Measurements from ENCODE around the gene GJB6. TPM values are rescaled to one million over a fixed set of nuclear protein-coding genes. Genes with fewer than 3 reads are reported as not detected.

Gene GJB6
- total and polyA plus RNA-seq, 3 experiments from 2014 or later: 7.3 to 7.7 TPM; not detected in 1

GRCh38 chr13:20241593-20241992 lies 9.5 kb upstream of the GJB6 start:
- peaks cover 0 to 3% (median 0%) of the 10 kb centered on the region in 3 donors for H3K36me3 Mint-ChIP-seq
- Histone ChIP-seq H3K4me1 (ENCODE audit: insufficient read depth, low read length) (no peaks in the 10 kb centered on the region), H3K9me3 (ENCODE audit: low read length) (no peaks in the 10 kb centered on the region), H3K27ac (ENCODE audit: low read depth, low read length) (no peak overlapping the region), H3K4me3 (ENCODE audit: low read length) (no peak overlapping the region), H3K27me3 (ENCODE audit: insufficient read depth, low read length, poor library complexity, severe bottlenecking) (no peaks in the 10 kb centered on the region), H3K36me3 (ENCODE audit: insufficient read depth, low read length) (no peaks in the 10 kb centered on the region)
- DNase-seq: no peak
- H3K4me1 Mint-ChIP-seq: peaks cover 0 to 4% (median 0%) of the 10 kb centered on the region in 3 donors
- no peaks in the 10 kb centered on the region for H3K9me3 Mint-ChIP-seq
- POLR2A ChIA-PET: no interaction called here
- CTCF ChIA-PET: no interaction called here
- peaks cover 22 to 55% of the 10 kb centered on the region in 2 donors for H3K27me3 Mint-ChIP-seq
- H3K27ac Mint-ChIP-seq: no peak overlapping the region
- no peak overlapping the region for H3K4me3 Mint-ChIP-seq

GRCh38 chr13:20239748-20240147 lies 7.6 kb upstream of the GJB6 start:
- no peak overlapping the region for H3K4me3 Mint-ChIP-seq
- H3K36me3 Mint-ChIP-seq: peaks cover 0 to 3% (median 0%) of the 10 kb centered on the region in 3 donors
- Histone ChIP-seq H3K4me1 (ENCODE audit: insufficient read depth, low read length) (no peaks in the 10 kb centered on the region), H3K27me3 (ENCODE audit: insufficient read depth, low read length, poor library complexity, severe bottlenecking) (no peaks in the 10 kb centered on the region), H3K9me3 (ENCODE audit: low read length) (no peaks in the 10 kb centered on the region), H3K36me3 (ENCODE audit: insufficient read depth, low read length) (no peaks in the 10 kb centered on the region), H3K4me3 (ENCODE audit: low read length) (no peak overlapping the region), H3K27ac (ENCODE audit: low read depth, low read length) (no peak overlapping the region)
- no peak overlapping the region for H3K27ac Mint-ChIP-seq
- peaks cover 35 to 67% of the 10 kb centered on the region in 2 donors for H3K27me3 Mint-ChIP-seq
- ChIA-PET POLR2A (no interaction called here), CTCF (no interaction called here)
- H3K4me1 Mint-ChIP-seq: peaks cover 0 to 4% (median 0%) of the 10 kb centered on the region in 3 donors
- DNase-seq: no peak
- H3K9me3 Mint-ChIP-seq: peaks cover 0 to 2% (median 0%) of the 10 kb centered on the region in 5 donors

DNA sequence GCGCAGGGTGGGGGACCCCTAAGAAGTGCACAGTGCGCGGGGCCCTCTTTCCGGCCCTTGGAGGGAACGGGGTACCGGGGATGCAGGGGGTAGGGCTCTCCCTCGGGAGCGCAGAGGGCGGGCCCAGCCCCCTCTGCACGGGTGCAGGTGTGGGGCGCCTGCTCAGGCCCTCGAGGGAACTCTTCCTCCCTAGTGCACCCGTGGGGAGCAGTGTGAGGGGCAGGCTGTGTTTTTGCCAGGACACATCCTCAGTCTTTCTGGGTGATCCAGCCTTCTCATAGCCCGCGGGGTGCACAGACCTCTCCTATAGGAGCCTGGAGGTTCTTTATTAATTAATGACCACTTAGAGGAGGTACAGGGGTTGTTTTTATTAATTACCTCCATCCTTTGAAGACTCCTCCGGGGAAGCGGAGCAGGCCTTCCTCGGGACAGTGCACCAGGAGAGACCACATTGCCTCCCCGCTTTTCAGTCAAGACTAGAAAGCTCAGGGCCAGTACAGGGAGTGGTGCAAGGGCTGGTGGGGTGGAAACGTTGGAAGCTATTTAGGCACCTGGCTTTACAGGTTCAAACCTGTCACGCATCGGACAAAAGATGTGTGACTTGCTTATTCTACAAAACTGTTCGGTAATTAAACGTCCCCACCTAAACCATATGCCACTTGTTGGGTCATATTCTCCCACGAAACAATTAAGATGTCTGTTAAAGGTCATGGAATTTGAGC lies 598 bp upstream of the GJB6 start:
- Mint-ChIP-seq H3K4me3 (peak overlapping the region in 3 of 7 donors; percentile 23 to 40 (median 26)), H3K27me3 (peaks cover 40 to 62% of the 10 kb centered on the region in 2 donors), H3K36me3 (peaks cover 0 to 3% (median 2%) of the 10 kb centered on the region in 3 donors), H3K9me3 (peaks cover 0 to 2% (median 0%) of the 10 kb centered on the region in 5 donors), H3K4me1 (peaks cover 7 to 17% (median 14%) of the 10 kb centered on the region in 3 donors), H3K27ac (no peak overlapping the region)
- POLR2A ChIA-PET: no interaction called here
- no peaks in the 10 kb centered on the region for H3K36me3 ChIP-seq (ENCODE audit: insufficient read depth, low read length)
- CTCF ChIA-PET: no interaction called here
- H3K27ac ChIP-seq (ENCODE audit: low read depth, low read length): no peak overlapping the region
- H3K9me3 ChIP-seq (ENCODE audit: low read length): no peaks in the 10 kb centered on the region
- peaks cover 7% of the 10 kb centered on the region for H3K27me3 ChIP-seq (ENCODE audit: insufficient read depth, low read length, poor library complexity, severe bottlenecking)
- peaks cover 5% of the 10 kb centered on the region for H3K4me1 ChIP-seq (ENCODE audit: insufficient read depth, low read length)
- H3K4me3 ChIP-seq (ENCODE audit: low read length): peak overlapping the region; percentile 12
- no peak for DNase-seq

DNA sequence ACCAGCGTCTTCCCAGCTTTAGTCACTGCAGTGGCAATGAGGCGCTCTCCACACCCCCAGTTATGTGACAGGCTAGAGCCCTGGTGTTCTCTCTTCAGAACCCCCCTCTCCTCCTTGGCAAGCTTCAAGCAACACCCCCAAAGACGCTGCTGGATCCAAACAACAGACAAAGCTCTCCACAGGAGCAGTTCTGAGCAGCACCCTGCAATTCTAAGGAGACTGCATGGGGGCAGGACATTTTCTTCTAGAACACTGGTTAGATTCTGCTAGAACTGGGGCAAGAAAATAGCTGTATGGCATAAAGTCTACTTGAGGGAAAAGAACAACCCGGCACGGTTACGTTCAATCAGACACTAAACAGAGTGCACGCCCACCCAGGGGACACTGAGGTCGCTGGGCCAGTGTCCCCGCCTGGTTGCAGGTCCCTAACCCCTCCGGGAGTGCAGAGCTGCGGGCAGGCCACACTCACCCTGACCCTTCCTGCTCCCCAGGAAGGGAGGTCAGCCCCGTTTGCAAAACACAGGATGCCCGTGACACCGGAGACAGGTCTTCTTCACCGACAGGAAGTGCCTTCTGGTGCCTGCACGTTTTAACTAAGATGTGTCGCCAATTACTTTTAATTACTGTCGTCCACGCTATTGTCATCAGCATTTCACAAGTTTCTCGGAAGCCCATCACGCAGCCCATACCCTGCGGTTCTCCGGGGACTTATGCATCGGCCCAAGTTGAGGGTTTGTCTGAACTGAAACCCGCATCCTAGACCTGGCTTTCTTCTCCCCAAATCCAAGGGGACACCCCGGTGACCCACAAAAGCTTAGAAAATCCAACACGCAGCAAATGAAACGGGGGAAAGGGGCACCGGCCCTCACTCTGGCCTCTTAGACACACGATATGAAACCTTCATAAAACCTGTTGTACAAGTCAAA lies 943 bp downstream of the GJB6 start:
- CTCF ChIA-PET: no interaction called here
- peak in 1 of 5 donors; percentile 27 for DNase-seq
- peak overlapping the region; percentile 73 for H3K4me3 ChIP-seq (ENCODE audit: low read length)
- no peaks in the 10 kb centered on the region for H3K9me3 ChIP-seq (ENCODE audit: low read length)
- Mint-ChIP-seq H3K27me3 (peaks cover 36 to 55% of the 10 kb centered on the region in 2 donors), H3K9me3 (peaks cover 0 to 2% (median 0%) of the 10 kb centered on the region in 5 donors), H3K4me1 (peaks cover 7 to 17% (median 14%) of the 10 kb centered on the region in 3 donors), H3K36me3 (peaks cover 0 to 2% (median 0%) of the 10 kb centered on the region in 3 donors), H3K27ac (peak overlapping the region in 4 of 8 donors; percentile 58 to 72 (median 66)), H3K4me3 (peak overlapping the region; percentile 75 to 91 (median 83))
- H3K36me3 ChIP-seq (ENCODE audit: insufficient read depth, low read length): no peaks in the 10 kb centered on the region
- H3K27me3 ChIP-seq (ENCODE audit: insufficient read depth, low read length, poor library complexity, severe bottlenecking): peaks cover 7% of the 10 kb centered on the region
- POLR2A ChIA-PET: no interaction called here
- H3K4me1 ChIP-seq (ENCODE audit: insufficient read depth, low read length): peaks cover 5% of the 10 kb centered on the region
- no peak overlapping the region for H3K27ac ChIP-seq (ENCODE audit: low read depth, low read length)

- H3K27me3 ChIP-seq (ENCODE audit: insufficient read depth, low read length, poor library complexity, severe bottlenecking): peaks cover 3% of the 10 kb centered on the region
- peaks cover 3% of the 10 kb centered on the region for H3K4me1 ChIP-seq (ENCODE audit: insufficient read depth, low read length)
- no peak overlapping the region for H3K27ac ChIP-seq (ENCODE audit: low read depth, low read length)
- Mint-ChIP-seq H3K9me3 (no peaks in the 10 kb centered on the region), H3K27me3 (peaks cover 20 to 31% of the 10 kb centered on the region in 2 donors), H3K4me1 (peaks cover 7 to 14% (median 9%) of the 10 kb centered on the region in 3 donors), H3K36me3 (peaks cover 0 to 2% (median 0%) of the 10 kb centered on the region in 3 donors), H3K4me3 (no peak overlapping the region), H3K27ac (no peak overlapping the region)
- no peak overlapping the region for H3K4me3 ChIP-seq (ENCODE audit: low read length)
- ChIA-PET CTCF (no interaction called here), POLR2A (no interaction called here)
- no peak for DNase-seq
- no peaks in the 10 kb centered on the region for H3K9me3 ChIP-seq (ENCODE audit: low read length)
- no peaks in the 10 kb centered on the region for H3K36me3 ChIP-seq (ENCODE audit: insufficient read depth, low read length)
Observed at GRCh38 chr13:20227730-20228129, 4.4 kb downstream of the GJB6 start.

DNA sequence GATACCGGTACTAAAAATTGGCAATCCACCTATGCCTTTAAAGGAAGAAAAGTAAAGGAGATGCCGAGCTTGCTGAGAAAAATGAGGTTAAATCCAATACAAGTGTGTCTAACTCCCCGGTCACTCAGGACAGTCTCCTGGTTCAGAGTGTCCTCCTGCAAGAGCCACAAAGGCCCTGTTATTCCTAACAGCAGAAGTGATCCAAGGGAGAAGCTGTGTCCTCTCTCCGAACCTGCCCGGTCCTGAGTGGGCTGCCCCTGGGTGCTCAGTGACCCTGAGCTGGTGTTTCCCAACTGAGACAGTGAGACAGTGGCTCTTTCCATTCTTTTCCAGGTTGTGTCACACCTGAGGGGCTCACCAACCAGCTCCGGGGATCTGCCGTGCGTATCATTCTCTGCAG lies 4.8 kb downstream of the GJB6 start:
- Mint-ChIP-seq H3K27ac (no peak overlapping the region), H3K36me3 (peaks cover 0 to 2% (median 0%) of the 10 kb centered on the region in 3 donors)
- CTCF ChIA-PET: no interaction called here

DNA sequence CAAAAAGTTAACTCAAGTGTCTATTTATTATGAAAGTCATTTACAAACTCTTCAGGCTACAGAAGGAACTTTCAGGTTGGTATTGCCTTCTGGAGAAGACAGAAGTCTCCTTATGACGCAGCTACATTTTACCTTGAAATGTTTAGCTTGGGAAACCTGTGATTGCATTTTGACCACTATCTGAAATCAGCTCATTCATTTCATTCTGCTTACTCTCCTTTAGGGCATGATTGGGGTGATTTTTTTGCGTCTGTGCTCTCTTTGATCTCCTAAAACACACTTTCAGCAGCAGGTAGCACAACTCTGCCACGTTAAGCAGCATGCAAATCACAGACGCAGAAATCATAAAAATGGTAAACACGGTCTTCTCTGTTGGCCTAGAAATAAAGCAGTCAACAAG lies 9.6 kb downstream of the GJB6 start:
- Mint-ChIP-seq H3K9me3 (no peaks in the 10 kb centered on the region), H3K36me3 (no peaks in the 10 kb centered on the region), H3K27ac (no peak overlapping the region), H3K4me3 (no peak overlapping the region), H3K27me3 (peaks cover 6 to 11% of the 10 kb centered on the region in 2 donors), H3K4me1 (peaks cover 5 to 14% (median 9%) of the 10 kb centered on the region in 3 donors)
- Histone ChIP-seq H3K27ac (ENCODE audit: low read depth, low read length) (no peak overlapping the region), H3K4me3 (ENCODE audit: low read length) (no peak overlapping the region), H3K4me1 (ENCODE audit: insufficient read depth, low read length) (no peaks in the 10 kb centered on the region), H3K27me3 (ENCODE audit: insufficient read depth, low read length, poor library complexity, severe bottlenecking) (no peaks in the 10 kb centered on the region), H3K9me3 (ENCODE audit: low read length) (no peaks in the 10 kb centered on the region), H3K36me3 (ENCODE audit: insufficient read depth, low read length) (no peaks in the 10 kb centered on the region)
- DNase-seq: no peak
- POLR2A ChIA-PET: no interaction called here
- CTCF ChIA-PET: no interaction called here

More for the DNA sequence above, 4.8 kb downstream of the GJB6 start:
- Mint-ChIP-seq H3K4me1 (peaks cover 7 to 12% (median 9%) of the 10 kb centered on the region in 3 donors), H3K9me3 (no peaks in the 10 kb centered on the region), H3K4me3 (no peak overlapping the region), H3K27me3 (peaks cover 18 to 30% of the 10 kb centered on the region in 2 donors)
- POLR2A ChIA-PET: no interaction called here
- no peak overlapping the region for H3K27ac ChIP-seq (ENCODE audit: low read depth, low read length)
- H3K36me3 ChIP-seq (ENCODE audit: insufficient read depth, low read length): no peaks in the 10 kb centered on the region
- no peaks in the 10 kb centered on the region for H3K9me3 ChIP-seq (ENCODE audit: low read length)
- no peaks in the 10 kb centered on the region for H3K4me1 ChIP-seq (ENCODE audit: insufficient read depth, low read length)
- no peak for DNase-seq
- no peak overlapping the region for H3K4me3 ChIP-seq (ENCODE audit: low read length)
- no peaks in the 10 kb centered on the region for H3K27me3 ChIP-seq (ENCODE audit: insufficient read depth, low read length, poor library complexity, severe bottlenecking)

GRCh38 chr13:20221772-20222171 lies 10.3 kb downstream of the GJB6 start:
- no peak overlapping the region for H3K4me3 ChIP-seq (ENCODE audit: low read length)
- no peaks in the 10 kb centered on the region for H3K36me3 Mint-ChIP-seq
- CTCF ChIA-PET: no interaction called here
- no peaks in the 10 kb centered on the region for H3K9me3 ChIP-seq (ENCODE audit: low read length)
- DNase-seq: no peak
- H3K4me3 Mint-ChIP-seq: no peak overlapping the region
- H3K27ac Mint-ChIP-seq: peak overlapping the region in 1 of 8 donors; percentile 74
- H3K27ac ChIP-seq (ENCODE audit: low read depth, low read length): no peak overlapping the region
- no peaks in the 10 kb centered on the region for H3K27me3 ChIP-seq (ENCODE audit: insufficient read depth, low read length, poor library complexity, severe bottlenecking)
- H3K4me1 Mint-ChIP-seq: peaks cover 5 to 14% (median 9%) of the 10 kb centered on the region in 3 donors
- POLR2A ChIA-PET: no interaction called here
- H3K4me1 ChIP-seq (ENCODE audit: insufficient read depth, low read length): no peaks in the 10 kb centered on the region
- peaks cover 3 to 11% of the 10 kb centered on the region in 2 donors for H3K27me3 Mint-ChIP-seq
- H3K9me3 Mint-ChIP-seq: no peaks in the 10 kb centered on the region
- no peaks in the 10 kb centered on the region for H3K36me3 ChIP-seq (ENCODE audit: insufficient read depth, low read length)

Measured in CD8-positive, alpha-beta memory T cell (primary cell).